ENCODE results near the gene C6orf120.
"Not testable (repeated sequence)": the region's sequence is repeated elsewhere in the genome, so short reads cannot be mapped to it uniquely, and the experiment has no call there.

Gene C6orf120

DNA sequence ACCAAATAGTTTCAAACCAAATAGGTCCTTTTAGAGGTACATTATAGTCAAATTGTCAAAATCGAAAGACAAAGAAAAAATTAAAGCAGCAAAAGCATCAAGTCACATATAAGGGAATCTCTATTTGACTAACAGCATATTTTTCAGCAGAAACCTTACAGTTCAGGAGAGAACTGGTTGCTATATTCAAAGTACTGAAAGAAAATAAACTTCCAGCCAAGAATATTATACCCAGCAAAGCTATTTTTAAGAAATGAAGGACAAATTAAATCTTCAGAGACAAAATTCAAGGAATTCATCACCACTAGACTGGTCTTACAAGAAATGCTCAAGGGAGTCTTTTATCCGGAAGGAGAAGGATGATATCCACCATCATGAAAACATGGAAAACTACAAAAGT, 16.1 kb upstream of the C6orf120 start:
- no peak for DNase-seq

GRCh38 chr6:169689287-169689686, 12.6 kb upstream of the C6orf120 start:
- no peak for DNase-seq

DNA sequence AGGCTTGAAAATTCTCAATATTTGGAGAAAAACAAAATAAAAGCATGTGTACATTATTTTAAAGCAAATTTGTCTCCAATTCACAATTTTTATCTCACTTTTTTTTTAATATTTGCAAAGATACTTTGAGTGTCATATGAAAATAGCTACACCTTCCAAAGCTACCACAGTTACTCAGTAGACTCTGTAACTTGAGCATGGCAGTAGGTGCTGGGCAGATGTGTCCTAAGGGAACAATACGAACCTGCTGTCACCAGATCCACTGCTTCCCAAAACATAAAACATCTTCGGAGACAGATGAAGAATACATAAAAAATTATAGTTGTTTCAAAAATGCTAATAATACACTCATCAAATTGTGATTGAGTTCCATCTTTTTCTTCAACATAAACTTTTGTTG, 10.7 kb upstream of the C6orf120 start:
- no peak for DNase-seq

DNA sequence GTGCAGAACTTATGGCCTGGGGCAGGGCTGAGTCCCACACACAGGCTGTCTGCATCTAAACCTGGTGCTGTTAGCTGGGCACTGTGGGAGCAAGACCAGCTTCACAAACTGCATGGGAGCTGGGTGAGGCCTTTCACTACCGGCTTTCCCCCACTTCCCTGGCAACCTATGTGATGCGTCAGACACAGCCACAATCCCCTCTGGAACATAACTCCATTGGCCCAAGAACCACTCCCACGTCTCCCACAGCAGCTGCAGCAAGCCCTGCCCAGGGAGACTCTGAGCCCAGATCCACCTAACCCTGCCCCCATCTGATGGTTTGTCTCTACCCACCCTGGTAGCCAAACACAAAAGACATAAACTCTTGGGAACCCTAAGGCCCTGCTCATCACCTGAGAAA, 9.4 kb upstream of the C6orf120 start:
- DNase-seq: no peak

GRCh38 chr6:169695131-169695530, 6.8 kb upstream of the C6orf120 start:
- DNase-seq: no peak

GRCh38 chr6:169697115-169697514, 4.8 kb upstream of the C6orf120 start:
- DNase-seq: not testable (repeated sequence)

DNA sequence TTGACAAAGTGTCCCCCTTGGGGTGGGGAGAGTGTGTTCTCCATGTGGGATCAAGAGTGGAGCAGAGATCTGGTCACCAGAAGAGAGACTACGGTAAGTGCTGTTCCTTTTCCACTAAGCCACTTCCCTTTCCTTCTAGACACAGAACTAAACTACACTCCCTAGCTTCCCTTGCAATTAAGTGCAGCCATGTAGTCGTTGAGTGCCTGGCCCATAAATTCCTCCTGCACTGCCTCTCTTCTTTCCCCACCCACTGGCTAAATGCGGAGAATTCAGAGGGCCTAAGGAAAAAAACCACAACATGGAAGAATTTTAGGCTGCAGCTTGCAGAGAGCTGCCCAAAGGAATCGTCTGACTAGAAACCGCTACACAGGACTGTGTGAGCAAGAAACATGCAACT, 1.6 kb upstream of the C6orf120 start:
- DNase-seq: no peak

GRCh38 chr6:169701311-169701953, 494 bp upstream of the C6orf120 start:
- peak; percentile 53 for DNase-seq

GRCh38 chr6:169702840-169703246, 917 bp downstream of the C6orf120 start:
- DNase-seq: no peak

GRCh38 chr6:169707772-169708171, 5.8 kb downstream of the C6orf120 start:
- no peak for DNase-seq

- no peak for DNase-seq
Measured at GRCh38 chr6:169709293-169709692, 7.4 kb downstream of the C6orf120 start.

- no peak for DNase-seq
Measured at GRCh38 chr6:169710009-169710408, 8.1 kb downstream of the C6orf120 start.

DNA sequence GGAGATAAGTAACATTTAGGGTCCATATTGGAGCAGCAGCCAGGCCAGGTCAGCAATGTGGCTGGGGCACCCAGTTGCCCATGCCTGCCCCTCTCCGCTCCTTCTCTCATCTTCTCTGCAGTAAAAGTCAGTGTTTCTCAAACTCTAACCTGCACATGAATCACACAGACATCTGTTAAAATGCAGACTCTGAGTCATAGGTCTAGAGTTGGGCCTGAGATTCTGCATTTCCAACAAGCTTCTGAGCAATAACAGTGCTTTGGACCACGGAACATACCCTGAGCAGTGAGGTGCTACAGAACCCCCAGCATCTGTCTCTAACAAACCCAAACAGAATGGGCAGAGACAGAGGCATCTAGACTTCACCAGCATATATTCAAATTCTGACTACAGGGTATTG, 12.3 kb downstream of the C6orf120 start:
- no peak for DNase-seq

DNA sequence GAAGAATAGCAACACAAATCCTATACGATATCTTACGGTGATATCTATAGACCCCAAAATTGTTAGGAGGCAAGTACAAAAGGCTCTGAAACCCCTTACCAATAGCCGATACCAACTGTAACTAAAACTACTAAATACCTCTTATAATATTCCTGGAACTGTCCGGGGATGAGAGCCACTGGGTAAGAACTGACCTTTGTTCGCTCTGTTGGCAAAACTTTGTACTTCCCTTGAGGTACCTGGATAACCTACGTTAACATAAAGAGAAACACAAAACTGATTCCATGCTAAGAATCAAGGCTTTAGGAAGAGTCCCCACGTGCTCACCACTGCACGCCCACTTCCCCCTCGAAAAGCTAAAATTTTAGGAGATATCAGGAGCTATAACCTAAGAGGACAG, 12.7 kb downstream of the C6orf120 start:
- DNase-seq: no peak

DNA sequence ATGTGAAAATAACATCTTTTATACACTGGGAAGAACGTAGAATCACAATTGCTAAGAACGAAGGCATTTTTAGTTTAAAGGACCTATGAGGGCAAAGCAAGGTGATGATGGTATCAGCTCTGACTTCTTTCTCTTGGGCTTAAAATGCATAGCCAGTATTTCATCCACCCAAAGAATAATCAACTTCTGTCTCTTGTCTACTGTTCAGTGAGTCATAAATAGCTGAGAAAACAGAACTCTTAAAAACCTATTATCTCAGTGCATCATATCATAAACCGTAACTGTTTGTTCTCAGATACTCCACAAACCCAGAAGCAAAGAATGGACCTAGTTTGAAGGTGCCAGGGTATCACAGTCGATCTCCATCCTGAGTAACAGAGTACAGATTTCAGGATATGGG, 17.2 kb downstream of the C6orf120 start:
- DNase-seq: no peak

- no peak for DNase-seq
Measured at GRCh38 chr6:169720207-169720855, 18.4 kb downstream of the C6orf120 start.

GRCh38 chr6:169722362-169723199, 20.7 kb downstream of the C6orf120 start:
- DNase-seq: peak; percentile 49

DNA sequence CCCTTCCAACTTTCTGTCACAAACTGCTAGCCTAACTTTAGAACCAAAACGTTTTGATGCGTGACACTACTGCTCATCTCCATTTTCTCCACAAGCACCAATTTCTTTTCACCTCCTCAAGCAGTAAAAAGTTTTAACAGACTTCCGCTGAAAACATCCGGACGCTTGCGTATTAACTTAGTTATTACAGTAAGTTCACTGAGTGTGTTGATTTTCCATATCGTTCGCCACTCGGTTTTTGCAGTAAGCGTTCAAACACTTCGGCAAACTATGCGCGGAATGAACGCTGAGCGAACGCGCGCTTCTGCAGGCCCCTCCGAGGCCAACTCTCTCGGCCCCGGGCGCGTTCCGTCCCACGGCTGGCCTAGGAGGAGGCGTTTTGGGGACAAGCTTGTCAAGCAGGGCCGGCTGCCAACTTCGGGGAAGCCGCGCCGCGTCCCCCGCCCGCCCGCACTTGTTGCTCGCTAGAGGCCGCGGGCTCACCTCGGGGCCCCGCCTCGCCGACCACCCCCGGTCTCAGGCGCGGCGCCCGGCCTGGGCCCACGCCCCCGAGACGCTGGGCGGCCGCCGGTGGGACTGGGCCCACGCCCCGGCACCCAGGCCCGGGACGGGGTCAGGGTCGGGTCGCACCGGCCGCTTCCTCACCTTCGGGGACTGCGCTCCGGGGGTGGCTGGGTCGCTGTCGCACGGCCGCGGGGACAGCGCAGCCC, 21.4 kb downstream of the C6orf120 start:
- peak; percentile 86 for DNase-seq

DNA sequence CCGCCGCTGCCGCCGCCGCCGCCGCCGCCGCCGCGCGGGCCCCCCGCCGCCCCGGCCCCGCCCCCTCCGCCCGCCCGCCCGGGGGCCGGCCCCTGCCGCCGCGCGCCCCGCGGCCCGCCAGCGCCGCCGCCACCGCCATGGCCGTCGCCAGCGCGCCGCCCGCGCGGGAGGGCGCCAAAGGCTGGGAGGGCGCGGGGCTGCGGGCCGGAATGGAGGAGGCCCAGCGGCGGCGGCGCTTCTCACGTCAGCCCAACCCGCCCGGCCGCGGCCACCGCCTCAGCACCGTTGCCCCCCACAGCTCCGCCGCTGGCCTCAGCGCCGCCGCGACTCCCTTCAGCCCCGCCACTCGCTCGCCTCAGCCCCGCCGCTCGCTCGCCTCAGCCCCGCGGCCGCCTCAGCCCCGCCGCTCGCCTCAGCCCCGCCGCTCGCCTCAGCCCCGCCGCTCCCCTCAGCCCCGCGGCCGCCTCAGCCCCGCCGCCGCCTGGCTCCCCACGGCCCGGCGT, 22.1 kb downstream of the C6orf120 start:
- no peak for DNase-seq

DNA sequence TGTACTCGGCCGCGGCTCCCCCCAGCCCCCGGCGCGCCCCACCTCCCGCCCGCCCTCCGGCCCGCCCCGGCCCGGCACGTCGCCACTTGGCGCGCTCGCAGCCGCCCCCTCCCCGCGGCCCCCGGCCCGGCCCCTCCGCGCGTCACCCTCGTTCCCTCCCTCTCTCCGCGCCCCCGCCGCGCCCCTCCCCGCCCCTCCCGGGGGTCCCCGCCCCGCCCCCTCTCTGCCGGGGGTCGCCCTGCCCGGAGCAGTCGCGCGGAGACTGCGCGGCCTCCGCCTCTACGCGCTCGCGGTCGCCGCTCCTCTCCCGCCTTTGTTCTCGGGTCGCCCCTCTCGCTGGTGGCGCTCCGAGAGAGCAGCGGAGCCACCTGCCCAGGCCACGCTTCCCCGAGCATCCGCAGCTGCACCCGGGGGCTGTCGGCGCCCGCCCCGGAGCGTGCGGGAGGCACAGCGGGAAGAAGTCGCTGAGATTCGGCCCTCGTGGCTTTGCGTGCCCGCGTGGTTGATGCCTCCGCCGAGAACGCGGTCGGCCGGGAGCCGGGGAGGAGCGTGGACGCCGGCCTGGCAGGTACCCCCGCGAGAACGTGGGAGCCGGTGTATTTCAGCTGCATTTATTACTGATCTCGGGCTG, 22.7 kb downstream of the C6orf120 start, which contains the start of gene PHF10:
Gene PHF10, minus strand, starts transcription at position 7 of the 631 bp plus-strand sequence. CDS start 569 bp downstream, outside the sequence.
- DNase-seq: peak; percentile 92

- DNase-seq: peak; percentile 53
Measured at GRCh38 chr6:169725125-169726048, 23.5 kb downstream of the C6orf120 start.

Data from right forelimb (tissue), 1 donor.